ENCODE results near the gene TH.

TH gene

GRCh38 chr11:2208691-2209369 lies 37.2 kb upstream of the TH start:
- peak; percentile 60 for DNase-seq

- no peak for DNase-seq
These were observed 36.4 kb upstream of the TH start for GRCh38 chr11:2207773-2208621.

DNA sequence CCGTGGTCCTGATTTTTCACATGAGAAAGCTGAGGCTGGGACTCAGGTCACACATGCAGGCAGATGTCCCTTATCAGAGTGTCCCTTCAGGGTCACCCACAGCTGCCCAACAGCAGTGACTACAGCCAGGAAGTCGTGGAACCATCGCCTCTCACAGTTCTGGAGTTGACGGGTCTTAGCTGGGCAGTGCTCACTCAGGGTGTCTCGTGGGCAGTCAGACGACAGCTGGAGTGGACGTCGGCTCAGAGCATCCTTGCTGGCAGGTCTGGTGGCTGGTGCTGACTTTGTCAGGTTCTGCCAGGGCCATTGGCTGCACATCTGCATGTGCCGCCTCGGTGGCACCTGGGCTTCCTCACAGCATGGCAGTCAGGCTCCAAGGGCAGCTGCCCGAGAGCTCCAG lies 35.6 kb upstream of the TH start:
- DNase-seq = no peak

- DNase-seq = no peak
These were observed 34.5 kb upstream of the TH start for GRCh38 chr11:2205981-2206690.

DNA sequence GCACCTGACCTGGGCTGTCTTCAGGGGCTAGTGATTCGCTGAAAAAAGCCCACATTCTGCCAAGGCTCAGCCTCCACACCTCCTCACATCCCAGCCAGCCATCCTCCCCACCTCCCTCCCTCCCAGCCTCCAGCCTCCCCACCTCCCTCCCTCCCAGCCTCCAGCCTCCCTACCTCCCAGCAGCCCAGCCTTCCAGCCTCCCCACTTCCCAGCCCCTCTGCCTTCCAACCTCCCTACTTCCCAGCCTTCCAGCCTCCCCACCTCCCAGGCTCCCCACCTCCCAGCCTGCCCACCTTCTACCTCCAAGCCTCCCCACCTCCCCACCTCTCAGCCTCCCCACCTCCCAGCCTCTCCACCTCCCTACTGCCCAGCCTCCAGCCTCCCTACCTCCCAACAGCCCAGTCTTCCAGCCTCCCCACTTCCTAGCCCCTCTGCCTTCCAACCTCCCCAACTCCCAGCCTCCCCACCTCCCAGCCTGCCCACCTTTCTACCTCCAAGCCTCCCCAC lies 33.7 kb upstream of the TH start:
- DNase-seq = no peak

GRCh38 chr11:2204361-2205213 lies 33.0 kb upstream of the TH start:
- no peak for DNase-seq

DNA sequence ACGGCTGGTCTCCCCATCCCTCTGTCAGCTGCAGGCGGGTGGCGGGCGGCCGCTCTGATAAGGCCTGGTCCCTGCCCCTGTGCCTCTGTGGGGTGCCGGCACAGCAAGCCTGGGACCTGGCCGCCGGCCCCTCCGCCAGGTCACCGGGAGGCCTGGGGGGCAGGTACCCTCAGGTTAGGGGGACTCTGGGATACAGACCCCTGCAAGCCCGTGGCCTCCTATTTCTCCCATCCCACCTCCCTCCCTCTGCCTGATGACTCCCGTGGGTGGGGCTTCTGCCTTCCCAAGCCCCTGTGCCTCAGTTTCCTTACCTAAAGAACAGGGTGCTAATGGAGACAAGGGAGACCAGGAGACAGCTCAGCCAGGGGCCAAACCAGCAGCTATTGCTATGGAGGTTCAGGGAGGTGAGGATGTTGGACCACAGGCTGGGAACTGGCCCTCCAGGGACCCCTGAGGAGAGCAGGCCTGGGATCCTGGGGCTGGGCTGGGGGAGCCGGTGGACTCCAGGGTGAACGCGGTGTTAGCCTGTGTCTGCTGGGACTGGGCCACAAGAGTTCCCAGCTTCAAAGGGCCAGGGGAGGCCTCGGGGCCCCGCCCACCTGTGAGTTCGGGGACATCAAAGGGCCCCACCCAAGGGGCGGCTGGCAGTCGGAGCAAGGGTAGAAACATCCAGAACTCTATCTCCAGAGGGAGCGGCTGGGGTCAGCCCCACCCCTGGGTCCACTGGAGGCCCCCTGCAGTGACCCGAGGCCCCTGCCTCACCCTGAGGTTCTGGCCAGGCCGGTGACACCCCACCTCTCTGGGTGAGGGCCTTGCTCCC lies 32.0 kb upstream of the TH start:
- DNase-seq = no peak

- no peak for DNase-seq
These were observed 31.4 kb upstream of the TH start for GRCh38 chr11:2202900-2203439.

DNA sequence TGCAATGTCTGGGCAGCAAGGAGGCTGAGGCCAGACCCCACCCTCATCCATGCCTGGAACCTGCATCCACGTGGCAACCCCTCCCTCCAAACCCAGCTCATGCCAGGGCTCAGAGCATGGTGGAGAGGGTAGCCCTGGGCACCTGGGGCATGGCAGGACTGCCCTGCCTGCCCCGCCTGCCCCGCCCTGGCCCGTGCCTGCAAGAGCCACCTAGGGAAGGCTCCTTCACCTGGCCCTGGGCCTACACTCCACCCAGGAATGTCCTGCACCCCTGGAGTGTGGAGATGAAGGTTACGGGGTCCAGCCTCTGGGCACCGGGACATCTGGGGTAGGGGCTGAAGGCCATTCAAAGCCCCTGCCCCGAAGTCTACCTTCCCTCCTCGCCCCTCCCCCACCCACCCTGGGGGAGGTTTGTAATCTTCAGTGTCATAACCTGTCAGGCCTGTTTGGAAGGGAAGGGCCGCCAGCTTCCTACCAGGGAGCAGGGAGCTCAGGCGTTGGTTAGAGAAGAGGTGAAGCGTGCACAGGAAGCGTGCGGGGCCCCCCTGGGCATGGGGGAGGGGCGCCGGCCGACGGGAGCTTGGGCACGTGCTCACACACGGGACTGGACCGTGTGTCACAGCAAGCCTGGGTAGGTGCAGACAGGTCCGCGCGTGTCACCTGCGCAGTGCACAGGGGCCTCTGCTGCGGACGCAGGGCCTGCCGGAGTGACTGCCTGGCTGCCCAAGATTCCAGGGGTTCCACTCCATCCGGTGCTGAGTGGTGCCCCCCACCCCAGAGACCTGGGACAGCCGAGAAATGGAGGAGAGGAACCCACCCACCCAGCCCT lies 30.7 kb upstream of the TH start:
- no peak for DNase-seq

DNA sequence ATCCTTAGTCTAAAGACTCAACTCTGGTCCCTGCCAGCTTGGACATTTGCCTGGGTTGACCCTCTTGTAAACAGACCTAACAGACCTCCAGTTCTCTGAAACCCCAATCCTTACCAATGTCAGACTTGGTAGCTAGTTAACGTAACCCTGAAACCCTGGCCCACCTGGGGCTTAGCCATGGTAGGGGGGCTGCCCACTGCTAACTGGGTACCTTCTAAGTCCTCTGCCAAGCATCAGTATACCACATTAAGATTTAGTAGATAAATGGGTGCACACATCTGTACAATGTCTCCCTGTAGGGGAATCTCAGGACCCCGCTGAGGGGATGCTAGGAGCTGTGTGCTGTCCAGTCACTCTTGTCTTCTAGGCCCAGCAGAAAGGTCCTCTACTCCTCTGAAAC lies 29.9 kb upstream of the TH start:
- DNase-seq = no peak

DNA sequence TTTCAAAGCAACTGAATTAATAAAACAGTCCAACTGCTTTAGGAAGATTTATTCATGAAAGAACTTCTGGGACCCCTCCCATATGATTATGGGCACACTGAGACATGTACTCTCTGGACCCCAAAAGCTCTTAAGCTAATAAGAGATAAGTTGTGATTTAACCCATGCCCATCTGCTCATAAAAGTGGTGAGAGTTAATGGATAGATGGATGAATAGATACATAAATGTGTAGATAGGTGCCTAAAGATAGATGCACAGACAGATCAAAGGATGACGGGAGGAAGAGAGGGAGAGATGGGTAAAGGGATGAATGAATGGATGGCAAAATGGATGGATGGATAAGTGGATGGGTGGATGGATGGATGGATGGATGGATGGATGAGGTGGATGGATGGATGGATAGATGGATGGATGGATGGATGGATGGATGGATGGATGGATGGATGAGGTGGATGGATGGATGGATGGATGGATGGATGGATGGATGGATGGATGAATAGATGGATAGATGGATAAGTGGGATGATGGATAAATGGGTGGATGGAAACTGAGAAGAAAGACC lies 29.4 kb upstream of the TH start:
- DNase-seq = no peak

DNA sequence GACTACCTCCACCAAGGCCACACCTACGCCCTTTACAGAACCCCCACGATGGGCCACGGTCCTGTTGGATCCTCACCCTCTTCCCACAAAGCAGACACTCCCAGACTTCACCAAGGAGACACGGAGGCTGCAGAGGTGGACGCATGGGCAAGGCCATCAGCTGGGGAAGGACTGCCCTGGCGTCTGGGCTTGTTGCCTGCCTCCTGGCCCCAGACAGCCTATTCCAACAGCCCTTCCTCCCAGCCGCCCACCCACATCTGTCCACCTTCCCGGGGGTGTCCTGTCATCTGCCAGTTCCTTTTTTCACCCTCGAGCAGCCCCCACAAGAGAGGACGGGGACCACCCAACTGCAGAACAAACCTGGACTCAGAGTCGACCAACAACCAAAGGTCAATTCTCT lies 28.9 kb upstream of the TH start:
- no peak for DNase-seq

- no peak for DNase-seq
These were observed 28.1 kb upstream of the TH start for GRCh38 chr11:2199466-2200341.

GRCh38 chr11:2198621-2199365 lies 27.2 kb upstream of the TH start:
- no peak for DNase-seq

DNA sequence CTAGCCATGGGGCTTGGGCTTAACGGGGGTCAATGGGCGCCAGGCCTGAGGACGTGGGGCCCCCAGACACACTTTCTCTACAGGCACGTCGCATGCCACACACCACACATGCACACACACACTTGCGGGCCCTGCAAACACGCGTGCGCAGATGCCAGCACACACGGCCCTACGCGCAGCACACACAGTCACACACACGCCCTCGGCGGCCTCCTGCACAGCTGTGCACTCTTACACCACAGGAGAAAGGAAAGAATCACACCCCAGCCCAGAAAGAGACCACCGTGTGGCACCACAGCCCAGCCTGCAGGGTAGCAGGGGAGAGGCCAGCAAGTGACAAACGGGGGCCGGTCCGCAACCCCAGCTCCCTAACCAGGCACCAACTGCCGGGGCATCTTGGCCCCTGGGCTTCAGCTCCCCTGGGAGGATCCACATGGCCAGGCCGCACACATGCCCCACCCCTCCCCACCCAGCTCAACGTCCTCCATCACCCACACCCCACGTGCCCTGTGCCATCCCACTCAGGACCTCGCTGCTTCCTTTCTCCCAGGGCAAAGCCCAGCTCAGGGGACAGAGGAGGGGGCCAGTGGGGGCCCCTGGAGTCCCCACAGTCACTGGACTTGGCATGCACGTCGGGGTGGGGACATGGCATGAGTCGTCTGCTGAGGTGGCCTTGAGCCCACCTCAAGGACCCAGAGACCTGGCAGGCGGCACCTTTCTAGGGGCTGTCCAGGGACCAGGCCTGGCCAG lies 26.3 kb upstream of the TH start:
- DNase-seq = no peak

GRCh38 chr11:2196970-2197770 lies 25.6 kb upstream of the TH start:
- peak; percentile 87 for DNase-seq

DNA sequence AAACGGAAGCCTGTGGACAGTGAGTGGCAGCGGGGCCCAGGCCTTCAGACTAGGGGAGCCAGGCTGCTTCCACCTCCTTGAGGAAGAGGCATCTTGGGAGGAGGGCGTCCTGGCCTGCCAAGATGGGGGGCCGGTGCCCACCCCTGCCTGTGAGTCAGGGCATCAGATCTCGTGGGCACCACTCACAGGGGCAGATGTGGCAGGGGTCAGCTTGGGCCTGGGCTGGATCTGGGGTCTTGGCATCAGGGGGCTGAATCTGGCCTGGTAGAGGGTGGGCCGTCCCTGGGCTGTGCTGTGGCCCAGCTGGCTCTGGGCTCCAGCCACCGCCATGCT lies 24.1 kb upstream of the TH start:
- DNase-seq = no peak
